Iris pigment epithelial cell (primary cell): ENCODE data around the gene CLNK.
"Not testable (repeated sequence)": the region's sequence is repeated elsewhere in the genome, so short reads cannot be mapped to it uniquely, and the experiment has no call there.

Source experiments
- DNase-seq: peaks from one replicate; pipeline ENCODE4 v3.0.0-alpha.2; 2011; ENCODE audit warnings: low read depth

Gene CLNK

GRCh38 chr4:10662937-10663336 is 21.6 kb downstream of the CLNK start:
- DNase-seq, result no peak

GRCh38 chr4:10661047-10661446 is 23.5 kb downstream of the CLNK start:
- no peak for DNase-seq

DNA sequence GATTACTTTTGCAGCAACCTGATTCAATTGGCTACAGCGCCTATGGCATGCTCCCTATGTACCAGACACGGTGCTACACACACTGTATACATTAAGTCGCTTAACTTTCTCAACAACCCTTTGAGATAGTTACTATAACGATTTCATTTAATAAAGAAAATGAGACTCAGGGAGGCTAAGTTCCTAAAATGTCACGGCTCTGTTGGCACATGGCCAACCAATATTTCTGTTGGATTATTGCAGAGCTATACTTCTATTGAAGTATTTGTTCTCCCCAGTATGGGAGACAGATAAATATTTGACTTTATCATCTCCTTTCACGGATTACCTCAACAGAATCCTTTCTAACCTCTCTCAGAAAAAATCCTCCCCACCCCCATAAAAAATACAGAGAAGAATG is 25.3 kb downstream of the CLNK start:
- no peak for DNase-seq

- DNase-seq, result peak; percentile 71
These were observed 27.6 kb downstream of the CLNK start for GRCh38 chr4:10656988-10657387.

DNA sequence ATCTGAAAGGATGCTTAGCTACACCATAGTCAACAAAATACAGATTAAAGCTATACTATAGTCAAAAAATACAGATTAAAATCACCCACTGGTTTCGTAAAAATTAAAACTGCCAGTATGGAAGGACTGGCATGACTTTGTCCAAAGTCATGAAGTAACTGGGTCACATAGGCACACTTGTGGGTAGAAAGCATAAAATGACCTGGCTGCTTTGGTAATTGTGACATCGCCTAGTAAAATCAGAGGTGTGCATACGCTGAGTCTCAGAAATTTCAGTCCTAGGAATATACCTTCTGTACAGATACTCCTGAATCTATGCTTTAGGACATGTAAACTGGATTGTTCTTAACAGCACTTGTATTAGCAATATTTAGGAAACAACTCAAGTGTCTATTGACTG is 28.1 kb downstream of the CLNK start:
- no peak for DNase-seq

DNA sequence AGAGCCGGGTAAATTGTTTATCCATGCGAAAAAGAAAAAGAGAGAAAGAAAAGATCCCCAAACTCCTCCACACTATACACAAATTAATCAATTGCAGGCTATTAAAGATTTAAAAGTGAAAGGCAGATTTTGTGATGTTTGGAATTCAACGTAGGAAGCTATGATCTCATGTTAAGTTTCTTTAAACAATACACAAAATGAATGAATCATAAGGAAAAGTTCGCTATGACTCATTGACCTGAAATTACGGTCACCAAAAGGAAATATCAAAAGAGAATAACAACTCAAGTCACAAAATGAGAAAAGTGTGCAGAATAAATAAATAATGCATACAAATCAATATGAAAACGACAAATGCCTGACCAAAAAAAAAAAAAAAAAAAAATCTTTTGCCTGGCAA is 28.6 kb downstream of the CLNK start:
- DNase-seq, result peak; percentile 84

DNA sequence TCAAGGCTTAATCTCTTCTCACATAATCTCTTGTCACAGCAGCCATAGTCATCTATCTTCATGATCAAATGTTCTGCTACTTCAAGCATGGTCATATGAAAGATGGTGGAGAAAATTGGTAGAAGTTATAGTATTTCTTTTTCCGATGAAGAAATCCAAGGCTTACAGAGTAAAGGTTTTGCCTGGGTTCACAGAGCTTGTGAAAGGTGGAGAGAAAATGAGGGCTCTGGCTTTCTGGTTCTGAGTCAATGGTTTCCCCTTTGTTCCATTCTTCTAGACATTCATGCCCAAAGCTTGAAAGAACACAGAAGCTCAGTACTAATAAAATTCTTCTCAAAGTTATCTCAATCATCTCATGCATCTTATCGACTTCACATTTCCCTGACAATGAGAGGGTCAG is 36.1 kb downstream of the CLNK start:
- no peak for DNase-seq

DNA sequence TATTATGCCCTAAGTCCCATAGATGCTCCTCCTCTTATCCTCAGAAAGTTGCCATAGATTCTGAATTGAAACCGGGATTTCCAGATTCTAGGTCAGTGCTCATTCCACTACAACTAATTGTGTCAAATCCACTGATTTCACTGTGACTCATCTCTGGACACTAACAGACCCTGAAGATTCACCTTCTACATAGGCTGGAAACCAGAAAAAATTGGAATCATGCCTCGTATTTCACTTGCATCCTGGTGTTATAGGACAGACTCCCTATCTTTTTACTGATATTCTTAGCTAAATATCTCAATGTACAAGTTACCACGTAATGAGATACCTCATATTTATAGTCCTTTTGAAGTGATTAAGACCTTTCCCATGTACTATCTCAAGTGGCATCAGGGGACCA is 36.7 kb downstream of the CLNK start:
- DNase-seq, result no peak

GRCh38 chr4:10643600-10644425 is 40.8 kb downstream of the CLNK start:
- DNase-seq, result no peak

DNA sequence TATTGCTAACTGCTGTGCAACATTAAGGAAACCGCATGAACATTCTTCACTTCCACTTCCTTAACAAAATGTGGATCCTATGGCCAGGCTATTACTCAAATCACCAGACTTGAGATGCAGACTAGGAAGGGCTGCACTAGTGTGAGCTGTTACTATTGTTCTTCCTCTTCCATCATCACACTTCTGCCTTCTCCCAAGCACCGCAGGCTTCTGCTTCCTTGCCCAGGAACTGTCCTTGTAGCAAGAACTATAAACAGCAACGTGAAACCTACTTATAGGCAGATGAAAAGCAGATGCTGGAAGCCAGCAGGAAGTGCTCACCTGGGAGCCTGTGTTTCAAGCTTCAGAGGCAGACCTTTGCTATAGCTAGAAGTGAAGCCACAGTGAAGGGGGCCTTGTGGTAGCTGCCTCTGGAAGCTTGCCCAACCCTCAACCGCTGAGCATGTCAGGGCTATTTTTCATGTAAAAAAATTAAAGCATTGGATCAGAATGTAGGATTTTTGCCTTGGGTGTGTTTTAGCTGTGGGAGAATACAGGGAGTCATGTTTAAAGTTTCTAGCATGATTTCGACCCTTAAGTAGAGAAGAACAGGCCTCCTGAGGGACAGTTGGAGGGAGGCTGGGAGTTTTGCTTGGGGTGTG is 43.9 kb downstream of the CLNK start:
- DNase-seq, result no peak

GRCh38 chr4:10639664-10640063 is 44.9 kb downstream of the CLNK start:
- DNase-seq, result no peak

DNA sequence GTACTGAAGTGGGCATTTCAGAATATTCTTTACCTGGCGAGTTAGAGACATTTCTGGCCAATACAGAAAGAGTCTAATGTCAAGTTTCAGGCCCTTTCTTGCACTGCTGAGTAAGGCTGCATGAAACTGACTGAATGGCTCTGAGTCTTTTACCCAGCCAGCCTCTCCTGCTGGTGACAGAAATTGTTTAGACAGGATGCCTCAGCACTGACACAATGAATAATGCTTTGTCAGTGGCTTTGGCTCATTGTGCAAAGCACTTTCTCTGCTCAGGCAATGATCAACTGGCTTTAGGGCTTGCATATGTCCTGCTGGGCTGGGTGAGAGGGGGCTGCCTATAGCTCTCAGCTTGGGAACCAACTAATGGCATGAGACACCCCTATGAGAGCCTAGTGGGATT is 45.5 kb downstream of the CLNK start:
- no peak for DNase-seq

GRCh38 chr4:10635091-10635490 is 49.5 kb downstream of the CLNK start:
- DNase-seq, result no peak

DNA sequence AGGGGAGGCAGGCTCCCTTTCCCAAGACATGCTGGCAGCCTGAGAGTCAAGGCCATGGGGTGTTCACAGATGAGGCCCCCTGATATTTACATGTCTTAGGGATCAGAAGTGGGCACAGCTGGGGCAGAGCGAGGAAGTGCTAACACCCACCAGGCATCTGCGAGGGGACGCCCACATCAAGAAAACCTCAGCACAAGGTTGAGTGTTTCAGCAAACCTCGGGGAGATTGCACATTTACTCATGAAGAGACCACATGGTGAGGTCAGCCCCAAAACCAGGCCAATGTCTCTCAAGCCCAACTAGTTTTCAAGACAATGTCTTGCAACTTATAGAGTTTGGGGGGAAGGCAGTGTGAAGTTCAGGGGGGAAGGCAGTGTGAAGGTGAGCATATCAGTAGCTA is 55.2 kb downstream of the CLNK start:
- DNase-seq, result no peak

GRCh38 chr4:10625131-10625530 is 59.4 kb downstream of the CLNK start:
- DNase-seq, result no peak

GRCh38 chr4:10623862-10624261 is 60.7 kb downstream of the CLNK start:
- DNase-seq, result no peak

- DNase-seq, result peak; percentile 74
These were observed 61.3 kb downstream of the CLNK start for GRCh38 chr4:10623241-10623640.

DNA sequence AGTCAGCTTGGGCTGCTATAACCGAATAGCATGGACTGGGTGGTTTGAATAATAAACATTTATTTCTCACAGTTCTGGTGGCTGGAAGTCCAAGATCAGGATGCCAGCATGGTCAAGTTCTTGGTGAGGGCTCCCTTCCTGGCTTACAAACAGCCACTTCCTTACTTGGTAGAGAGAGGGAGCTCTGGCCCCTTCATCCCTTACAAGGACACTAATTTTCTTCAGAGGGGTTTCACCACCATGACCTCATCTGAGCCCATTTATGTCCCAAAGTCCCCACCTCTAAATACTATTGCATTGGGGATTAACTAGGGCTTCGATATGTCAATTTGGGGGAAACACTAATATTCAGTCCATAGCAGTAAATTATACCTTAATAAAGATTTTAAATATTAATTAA is 61.8 kb downstream of the CLNK start:
- DNase-seq, result peak; percentile 17

GRCh38 chr4:10620935-10621488 is 63.6 kb downstream of the CLNK start:
- no peak for DNase-seq

- no peak for DNase-seq
These were observed 64.7 kb downstream of the CLNK start for GRCh38 chr4:10619855-10620254.

- peak; percentile 64 for DNase-seq
These were observed 65.3 kb downstream of the CLNK start for GRCh38 chr4:10619220-10619619.

DNA sequence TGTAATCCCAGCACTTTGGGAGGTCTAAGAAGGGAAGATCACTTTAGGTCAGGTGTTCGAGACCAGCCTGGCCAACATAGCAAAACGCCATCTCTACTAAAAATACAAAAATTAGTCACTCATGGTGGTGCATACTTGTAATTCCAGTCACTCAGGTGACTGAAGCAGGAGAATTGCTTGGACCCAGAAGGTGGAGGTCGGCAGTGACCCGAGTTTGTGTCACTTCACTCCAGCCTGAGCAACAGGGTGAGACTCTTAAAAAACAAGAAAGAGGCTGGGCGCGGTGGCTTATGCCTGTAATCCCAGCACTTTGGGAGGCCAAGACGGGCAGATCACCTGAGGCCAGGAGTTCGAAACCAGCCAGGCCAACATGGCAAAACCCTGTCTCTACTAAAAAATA is 69.6 kb downstream of the CLNK start:
- not testable (repeated sequence) for DNase-seq

GRCh38 chr4:10613926-10614478 is 70.6 kb downstream of the CLNK start:
- DNase-seq, result no peak
